SH-SY5Y (cell line): ENCODE data around the gene PLEKHG7.

Source experiments
- GATA2 ChIP-seq: IDR thresholded peaks from 2 replicates; pipeline ENCODE4 v1.6.1; 2011; ENCODE audit warnings: mild to moderate bottlenecking, low read depth, low read length
- GATA3 ChIP-seq: IDR thresholded peaks from 2 replicates; pipeline ENCODE4 v1.6.1; 2011; ENCODE audit warnings: low read depth, mild to moderate bottlenecking, low read length, moderate library complexity

DNA sequence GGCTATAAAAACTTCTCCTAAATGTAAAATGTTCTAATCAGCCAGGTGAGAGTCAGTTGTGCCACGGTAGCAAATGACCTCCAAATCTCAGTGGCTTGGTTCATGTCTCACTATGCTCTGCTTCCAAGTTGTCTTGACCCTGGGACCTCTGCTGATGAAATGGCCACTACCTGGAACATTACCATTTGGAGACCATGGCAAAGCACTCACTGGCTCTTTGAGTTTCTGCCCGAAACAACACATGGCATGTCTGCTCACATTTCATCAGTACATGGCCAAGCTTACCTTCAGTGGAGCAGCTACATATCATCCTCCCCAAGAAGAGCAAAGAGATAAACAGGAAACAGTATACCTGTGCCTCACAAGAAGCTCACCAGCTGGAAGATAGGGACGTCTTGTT, 40.2 kb downstream of the PLEKHG7 start:
- TF ChIP-seq GATA2: no peak
- no peak for TF ChIP-seq GATA3
